ENCODE data around the gene ARHGAP32. TPM values are rescaled to one million over a fixed set of nuclear protein-coding genes. Genes with fewer than 3 reads are reported as not detected.

ARHGAP32 gene
- total RNA-seq, 1 donor from 2014 or later: 41.4 TPM

DNA sequence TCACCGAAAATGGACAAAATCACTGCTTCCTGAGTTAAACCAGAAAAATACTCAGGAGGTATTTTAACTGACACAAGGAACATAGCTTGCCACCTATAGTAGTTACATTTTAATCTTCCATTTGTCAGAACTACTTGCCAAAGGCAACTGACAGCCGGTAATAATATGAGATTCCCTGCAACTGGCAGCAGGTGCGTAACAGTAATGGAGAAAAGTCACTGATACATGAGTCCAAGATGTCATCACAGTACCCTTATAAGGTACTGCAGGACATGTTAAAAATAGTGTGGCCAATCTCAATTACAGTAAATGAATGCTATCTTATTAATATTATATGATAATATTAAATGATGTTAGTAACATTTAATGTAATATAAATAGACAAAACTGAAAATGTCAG, 21.1 kb upstream of the ARHGAP32 start:
- H3K36me3 Mint-ChIP-seq: peaks cover 6% of the 10 kb centered on the region
- no peak for TF ChIP-seq CTCF (IDR thresholded peaks at IDR 0.05; ENCODE audit: unreplicated experiment)
- H3K9me3 Mint-ChIP-seq: peaks cover 7% of the 10 kb centered on the region
- no peaks in the 10 kb centered on the region for H3K27me3 Mint-ChIP-seq (ENCODE audit: low read depth)
- peaks cover 41% of the 10 kb centered on the region for H3K4me1 Mint-ChIP-seq
- H3K27ac Mint-ChIP-seq: no peak overlapping the region
- DNase-seq (ENCODE audit: low spot score in 2 of 2, unreplicated experiment in 2 of 2): no peak
- no peak overlapping the region for H3K4me3 Mint-ChIP-seq

GRCh38 chr11:129211397-129211796, 19.3 kb upstream of the ARHGAP32 start:
- H3K4me3 Mint-ChIP-seq: no peak overlapping the region
- DNase-seq (ENCODE audit: low spot score in 2 of 2, unreplicated experiment in 2 of 2): no peak
- peaks cover 4% of the 10 kb centered on the region for H3K36me3 Mint-ChIP-seq
- no peak overlapping the region for H3K27ac Mint-ChIP-seq
- H3K4me1 Mint-ChIP-seq: peaks cover 43% of the 10 kb centered on the region
- H3K9me3 Mint-ChIP-seq: peaks cover 4% of the 10 kb centered on the region
- no peaks in the 10 kb centered on the region for H3K27me3 Mint-ChIP-seq (ENCODE audit: low read depth)
- no peak for TF ChIP-seq CTCF (IDR thresholded peaks at IDR 0.05; ENCODE audit: unreplicated experiment)

DNA sequence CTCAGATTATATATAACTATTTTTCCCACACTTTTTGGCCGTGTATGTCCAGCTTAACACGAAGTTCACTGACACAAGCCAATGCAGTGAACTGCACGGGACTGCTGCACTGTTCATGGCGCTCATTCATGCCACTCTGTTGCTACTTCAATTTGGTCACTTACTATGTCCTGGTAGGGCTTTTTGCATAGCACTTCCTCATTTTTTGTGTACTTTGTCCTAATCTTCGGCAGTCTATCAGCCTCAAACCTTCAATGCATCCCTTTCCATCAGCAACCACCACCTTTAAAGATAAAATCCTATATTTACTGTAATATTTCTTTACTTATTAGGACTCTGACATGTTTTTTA, 18.7 kb upstream of the ARHGAP32 start:
- no peak for DNase-seq (ENCODE audit: low spot score in 2 of 2, unreplicated experiment in 2 of 2)
- Mint-ChIP-seq H3K27me3 (ENCODE audit: low read depth) (no peaks in the 10 kb centered on the region), H3K4me1 (peaks cover 40% of the 10 kb centered on the region), H3K4me3 (no peak overlapping the region), H3K36me3 (peaks cover 4% of the 10 kb centered on the region), H3K9me3 (peaks cover 4% of the 10 kb centered on the region), H3K27ac (peak overlapping the region; percentile 13)
- TF ChIP-seq CTCF (IDR thresholded peaks at IDR 0.05; ENCODE audit: unreplicated experiment): no peak

GRCh38 chr11:129209891-129210830, 18.0 kb upstream of the ARHGAP32 start:
- H3K4me1 Mint-ChIP-seq: peaks cover 36% of the 10 kb centered on the region
- no peak for TF ChIP-seq CTCF (IDR thresholded peaks at IDR 0.05; ENCODE audit: unreplicated experiment)
- no peaks in the 10 kb centered on the region for H3K36me3 Mint-ChIP-seq
- no peak for DNase-seq (ENCODE audit: low spot score in 2 of 2, unreplicated experiment in 2 of 2)
- peaks cover 3% of the 10 kb centered on the region for H3K9me3 Mint-ChIP-seq
- no peaks in the 10 kb centered on the region for H3K27me3 Mint-ChIP-seq (ENCODE audit: low read depth)
- H3K27ac Mint-ChIP-seq: no peak overlapping the region
- no peak overlapping the region for H3K4me3 Mint-ChIP-seq

GRCh38 chr11:129208863-129209262, 16.7 kb upstream of the ARHGAP32 start:
- no peak overlapping the region for H3K4me3 Mint-ChIP-seq
- peak overlapping the region; percentile 68 for H3K27ac Mint-ChIP-seq
- H3K9me3 Mint-ChIP-seq: no peaks in the 10 kb centered on the region
- H3K36me3 Mint-ChIP-seq: no peaks in the 10 kb centered on the region
- DNase-seq (ENCODE audit: low spot score in 2 of 2, unreplicated experiment in 2 of 2): no peak
- no peaks in the 10 kb centered on the region for H3K27me3 Mint-ChIP-seq (ENCODE audit: low read depth)
- H3K4me1 Mint-ChIP-seq: peaks cover 34% of the 10 kb centered on the region
- no peak for TF ChIP-seq CTCF (IDR thresholded peaks at IDR 0.05; ENCODE audit: unreplicated experiment)

Measured in mesothelial cell of epicardium (in vitro differentiated cells).